ENCODE results near the gene C1GALT1.
"Not testable (repeated sequence)": the region's sequence is repeated elsewhere in the genome, so short reads cannot be mapped to it uniquely, and the experiment has no call there.

C1GALT1 gene

DNA sequence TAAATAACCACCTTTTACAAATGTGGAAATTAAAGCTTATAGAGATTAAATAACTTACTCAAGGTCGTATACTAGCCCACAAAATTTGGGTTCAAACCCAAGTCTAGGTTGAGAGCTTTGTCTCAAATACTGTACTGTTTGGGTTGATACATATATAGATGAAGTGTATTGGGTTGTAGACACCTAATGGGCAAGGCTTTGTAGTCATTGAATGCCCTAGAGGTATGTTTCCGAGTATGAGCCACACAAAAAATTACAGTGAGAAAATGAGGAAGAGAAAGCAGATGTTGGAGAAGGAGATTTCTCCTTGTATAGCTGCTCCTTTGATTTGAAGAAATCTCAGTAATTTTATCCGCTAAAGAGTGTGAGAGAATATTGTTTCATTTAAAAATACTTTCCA is 60.6 kb downstream of the C1GALT1 start:
- Histone ChIP-seq H3K27ac (ENCODE audit: extremely low read depth, low read depth, low read length) (no peak overlapping the region), H3K4me1 (ENCODE audit: control insufficient read depth, insufficient read depth, low read length) (no peaks in the 10 kb centered on the region), H3K4me3 (ENCODE audit: low read depth, low read length) (no peak overlapping the region), H3K9me3 (ENCODE audit: control insufficient read depth, insufficient read depth, low read depth, low read length) (no peaks in the 10 kb centered on the region), H3K36me3 (ENCODE audit: control insufficient read depth in 2 of 2, insufficient read depth in 1 of 2, low read length in 2 of 2) (peaks cover 0 to 4% of the 10 kb centered on the region in 2 experiments; a peak in 1 of 3 replicates)
- ChIA-PET POLR2A (no interaction called here), CTCF (interaction anchor here (1.0 kb wide), 2 partner anchors 18 to 721 kb away, joined by 3 to 5 read pairs; no protein-coding TSS in a partner anchor)
- no peak for TF ChIP-seq GLI2 (tag by site-specific recombination; IDR thresholded peaks at IDR 0.05; ENCODE audit: borderline replicate concordance, low read depth)
- TF ChIP-seq ZBTB1 (tag by site-specific recombination; IDR thresholded peaks at IDR 0.05) = no peak
- TF ChIP-seq, protein P1, sequence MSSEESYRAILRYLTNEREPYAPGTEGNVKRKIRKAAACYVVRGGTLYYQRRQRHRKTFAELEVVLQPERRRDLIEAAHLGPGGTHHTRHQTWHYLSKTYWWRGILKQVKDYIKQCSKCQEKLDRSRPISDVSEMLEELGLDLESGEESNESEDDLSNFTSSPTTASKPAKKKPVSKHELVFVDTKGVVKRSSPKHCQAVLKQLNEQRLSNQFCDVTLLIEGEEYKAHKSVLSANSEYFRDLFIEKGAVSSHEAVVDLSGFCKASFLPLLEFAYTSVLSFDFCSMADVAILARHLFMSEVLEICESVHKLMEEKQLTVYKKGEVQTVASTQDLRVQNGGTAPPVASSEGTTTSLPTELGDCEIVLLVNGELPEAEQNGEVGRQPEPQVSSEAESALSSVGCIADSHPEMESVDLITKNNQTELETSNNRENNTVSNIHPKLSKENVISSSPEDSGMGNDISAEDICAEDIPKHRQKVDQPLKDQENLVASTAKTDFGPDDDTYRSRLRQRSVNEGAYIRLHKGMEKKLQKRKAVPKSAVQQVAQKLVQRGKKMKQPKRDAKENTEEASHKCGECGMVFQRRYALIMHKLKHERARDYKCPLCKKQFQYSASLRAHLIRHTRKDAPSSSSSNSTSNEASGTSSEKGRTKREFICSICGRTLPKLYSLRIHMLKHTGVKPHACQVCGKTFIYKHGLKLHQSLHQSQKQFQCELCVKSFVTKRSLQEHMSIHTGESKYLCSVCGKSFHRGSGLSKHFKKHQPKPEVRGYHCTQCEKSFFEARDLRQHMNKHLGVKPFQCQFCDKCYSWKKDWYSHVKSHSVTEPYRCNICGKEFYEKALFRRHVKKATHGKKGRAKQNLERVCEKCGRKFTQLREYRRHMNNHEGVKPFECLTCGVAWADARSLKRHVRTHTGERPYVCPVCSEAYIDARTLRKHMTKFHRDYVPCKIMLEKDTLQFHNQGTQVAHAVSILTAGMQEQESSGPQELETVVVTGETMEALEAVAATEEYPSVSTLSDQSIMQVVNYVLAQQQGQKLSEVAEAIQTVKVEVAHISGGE (tag by site-specific recombination; conservative IDR thresholded peaks at IDR 0.05; ENCODE audit: low read depth) = no peak
- no peak for TF ChIP-seq ZNF571 (tag by site-specific recombination; IDR thresholded peaks at IDR 0.05)
- TF ChIP-seq ZNF747 (tag by site-specific recombination; IDR thresholded peaks at IDR 0.05) = no peak

GRCh38 chr7:7245233-7245632 is 62.9 kb downstream of the C1GALT1 start:
- CTCF ChIA-PET; H3K9me3 ChIP-seq (ENCODE audit: control insufficient read depth, insufficient read depth, low read depth, low read length); H3K4me3 ChIP-seq (ENCODE audit: low read depth, low read length); H3K27ac ChIP-seq (ENCODE audit: extremely low read depth, low read depth, low read length); H3K36me3 ChIP-seq (ENCODE audit: control insufficient read depth in 2 of 2, insufficient read depth in 1 of 2, low read length in 2 of 2); H3K4me1 ChIP-seq (ENCODE audit: control insufficient read depth, insufficient read depth, low read length); POLR2A ChIA-PET: not testable (repeated sequence)

- no peak overlapping the region for H3K27ac ChIP-seq (ENCODE audit: extremely low read depth, low read depth, low read length)
- no peaks in the 10 kb centered on the region for H3K4me1 ChIP-seq (ENCODE audit: control insufficient read depth, insufficient read depth, low read length)
- no peak overlapping the region for H3K4me3 ChIP-seq (ENCODE audit: low read depth, low read length)
- POLR2A ChIA-PET = no interaction called here
- H3K9me3 ChIP-seq (ENCODE audit: control insufficient read depth, insufficient read depth, low read depth, low read length) = no peaks in the 10 kb centered on the region
- H3K36me3 ChIP-seq (ENCODE audit: control insufficient read depth in 2 of 2, insufficient read depth in 1 of 2, low read length in 2 of 2) = no peaks in the 10 kb centered on the region
- CTCF ChIA-PET = no interaction called here
- TF ChIP-seq ZNF473 (tag by site-specific recombination; IDR thresholded peaks at IDR 0.05) = no peak
- no peak for TF ChIP-seq ZNF266 (tag by site-specific recombination; IDR thresholded peaks at IDR 0.05; ENCODE audit: low read depth)
- no peak for TF ChIP-seq ZNF501 (tag by site-specific recombination; IDR thresholded peaks at IDR 0.05)
- TF ChIP-seq REST (tag by site-specific recombination; IDR thresholded peaks at IDR 0.05) = no peak
- TF ChIP-seq ZFP69B (tag by site-specific recombination; IDR thresholded peaks at IDR 0.05) = no peak
- no peak for TF ChIP-seq ZNF26 (tag by site-specific recombination; IDR thresholded peaks at IDR 0.05)
- TF ChIP-seq GLI2 (tag by site-specific recombination; IDR thresholded peaks at IDR 0.05; ENCODE audit: borderline replicate concordance, low read depth) = no peak
- no peak for TF ChIP-seq KLF16 (tag by site-specific recombination; IDR thresholded peaks at IDR 0.05)
- no peak for TF ChIP-seq ZNF600 (tag by site-specific recombination; IDR thresholded peaks at IDR 0.05)
- no peak for TF ChIP-seq ZBTB26 (tag by site-specific recombination; optimal IDR thresholded peaks at IDR 0.05)
- TF ChIP-seq ZBTB49 (tag by site-specific recombination; IDR thresholded peaks at IDR 0.05; ENCODE audit: low read depth) = no peak
- TF ChIP-seq PRDM4 (tag by site-specific recombination; IDR thresholded peaks at IDR 0.05) = no peak
Measured at GRCh38 chr7:7246223-7246622, 63.9 kb downstream of the C1GALT1 start.

Measured in HEK293 (cell line).